GM12892 (cell line): ENCODE results near the gene CDK11B.
"Not testable (repeated sequence)": the region's sequence is repeated elsewhere in the genome, so short reads cannot be mapped to it uniquely, and the experiment has no call there.

Experiments
- POLR2A ChIP-seq: IDR thresholded peaks from 2 replicates; pipeline ENCODE4 v1.6.1; 2011; ENCODE audit warnings: low read depth, low read length, control low read depth
- POLR2AphosphoS5 ChIP-seq: IDR thresholded peaks from 2 replicates; pipeline ENCODE4 v1.6.1; 2011; ENCODE audit warnings: low read depth, low read length, control low read depth
- TAF1 ChIP-seq: IDR thresholded peaks from 2 replicates; pipeline ENCODE4 v1.6.1; 2011; ENCODE audit warnings: low read depth, mild to moderate bottlenecking, control low read depth, low read length, borderline replicate concordance

DNA sequence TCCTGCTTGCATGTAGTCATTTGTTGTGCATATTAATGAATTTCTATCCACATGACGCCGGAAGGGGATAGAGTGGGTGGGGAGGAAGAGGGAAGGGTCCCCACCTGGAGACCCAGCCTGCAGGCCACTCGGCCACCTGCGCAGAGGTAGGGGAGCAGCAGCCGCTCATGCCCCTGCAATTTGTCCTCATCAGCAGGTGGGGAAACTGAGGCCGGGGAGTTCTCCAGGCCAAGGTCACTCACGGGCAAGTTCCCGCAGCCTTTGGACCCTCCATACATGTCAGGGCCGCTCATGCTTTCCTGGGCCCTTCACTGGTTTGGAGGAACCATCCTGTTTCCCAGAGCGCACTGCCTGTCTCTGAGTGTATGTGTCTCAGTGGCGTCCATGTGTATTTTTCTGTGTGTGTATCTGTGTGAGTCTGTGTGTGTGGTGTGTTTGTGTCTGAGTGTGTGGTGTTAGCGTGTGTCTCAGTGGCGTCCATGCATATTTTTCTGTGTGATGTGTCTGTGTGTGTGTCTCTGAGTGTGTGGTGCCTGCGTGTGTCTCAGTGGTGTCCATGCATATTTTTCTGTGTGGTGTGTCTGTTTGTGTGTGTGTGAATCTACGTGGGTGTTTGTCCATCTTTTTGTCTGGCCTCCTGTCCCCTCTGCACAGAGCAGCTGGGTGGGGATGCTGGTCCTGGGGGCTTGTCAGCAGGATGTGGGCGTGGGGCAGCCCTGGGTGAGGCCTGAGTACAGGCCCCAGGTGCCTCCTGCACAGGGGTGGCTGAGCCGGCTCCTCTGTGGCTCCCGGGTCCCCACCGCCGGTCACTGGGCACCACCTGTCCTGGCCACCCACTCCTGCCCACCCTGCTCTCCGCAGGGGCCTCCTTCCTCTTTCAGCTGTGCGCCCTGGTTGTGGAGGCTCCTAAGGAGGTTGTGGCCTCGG is 37.9 kb upstream of the CDK11B start:
- TF ChIP-seq POLR2AphosphoS5, POLR2A, TAF1: not testable (repeated sequence)
